ENCODE results near the gene PRX.

The PRX gene

DNA sequence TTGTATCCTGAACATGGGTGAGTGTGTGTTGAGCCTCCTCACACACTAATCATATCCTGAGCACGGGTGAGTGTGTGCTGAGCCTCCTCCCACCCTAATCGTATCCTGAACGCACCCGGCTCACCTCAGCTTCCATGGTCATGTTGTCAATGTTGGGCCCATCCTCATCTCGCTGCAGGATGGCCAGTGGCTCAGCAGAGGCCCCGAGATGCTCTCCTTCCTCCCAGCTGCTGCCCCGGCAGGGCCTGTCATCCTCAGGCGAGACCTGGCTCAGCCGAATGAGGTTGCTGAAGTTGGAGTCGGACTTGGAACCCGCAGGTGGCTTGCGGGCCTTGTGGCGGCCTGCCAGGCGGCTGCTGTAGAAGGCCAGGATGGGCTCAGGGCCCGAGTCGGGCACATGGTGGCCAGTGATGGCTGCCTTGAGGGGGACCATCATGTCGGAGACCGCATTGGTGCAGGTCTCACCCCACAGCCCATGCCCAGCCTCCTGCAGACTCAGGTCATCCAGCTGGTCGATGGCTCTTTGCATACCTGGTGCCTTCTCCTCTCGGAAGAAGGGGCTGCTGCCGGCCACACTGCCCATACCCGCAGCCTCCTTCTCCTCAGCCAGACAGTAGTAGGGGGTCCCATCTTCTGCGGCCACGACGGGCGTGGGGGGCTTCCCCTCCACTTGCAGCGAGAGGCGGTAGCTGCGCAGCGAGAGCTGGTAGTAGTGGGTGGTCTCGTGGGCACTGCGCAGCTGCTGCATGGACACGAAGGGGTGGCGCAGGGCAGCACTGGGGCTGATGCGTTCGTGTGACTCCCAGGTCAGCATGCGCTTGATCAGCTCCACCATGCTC, 32.8 kb downstream of the PRX start:
- ChIA-PET CTCF (interaction anchor here (0.6 to 1.5 kb wide), 6 partner anchors 9 to 380 kb away, joined by 3 to 5 read pairs (median 3); no protein-coding TSS in a partner anchor), POLR2A (no interaction called here)
- no peaks in the 10 kb centered on the region for H3K9me3 ChIP-seq (ENCODE audit: control extremely low read depth in 1 of 5, control insufficient read depth in 4 of 5, insufficient read depth in 2 of 5, low read depth in 1 of 5, low read length in 4 of 5)
- 95% methylated on average over 33 of the region's 37 CpGs for WGBS (ENCODE audit: insufficient coverage)
- no peaks in the 10 kb centered on the region for H3K4me1 ChIP-seq (ENCODE audit: control extremely low read depth in 1 of 4, control insufficient read depth in 4 of 4, insufficient read depth in 4 of 4, low read length in 3 of 4)
- no peak overlapping the region for H3K27ac ChIP-seq (ENCODE audit: insufficient read depth in 1 of 2, low read depth in 1 of 2, low read length in 2 of 2, poor library complexity in 1 of 2, severe bottlenecking in 2 of 2)
- H3K27me3 ChIP-seq (replicated peaks in 2 of 5; ENCODE audit: control insufficient read depth in 4 of 5, insufficient read depth in 5 of 5, low read length in 4 of 5): no peaks in the 10 kb centered on the region
- H3K36me3 ChIP-seq (ENCODE audit: control insufficient read depth in 4 of 4, insufficient read depth in 4 of 4, low read length in 3 of 4): peaks cover 0 to 22% (median 14%) of the 10 kb centered on the region in 4 experiments
- H3K4me3 ChIP-seq (ENCODE audit: control insufficient read depth in 1 of 7, extremely low read depth in 1 of 7, insufficient read depth in 4 of 7, low read depth in 2 of 7, low read length in 6 of 7): no peak overlapping the region
- DNase-seq: no peak

DNA sequence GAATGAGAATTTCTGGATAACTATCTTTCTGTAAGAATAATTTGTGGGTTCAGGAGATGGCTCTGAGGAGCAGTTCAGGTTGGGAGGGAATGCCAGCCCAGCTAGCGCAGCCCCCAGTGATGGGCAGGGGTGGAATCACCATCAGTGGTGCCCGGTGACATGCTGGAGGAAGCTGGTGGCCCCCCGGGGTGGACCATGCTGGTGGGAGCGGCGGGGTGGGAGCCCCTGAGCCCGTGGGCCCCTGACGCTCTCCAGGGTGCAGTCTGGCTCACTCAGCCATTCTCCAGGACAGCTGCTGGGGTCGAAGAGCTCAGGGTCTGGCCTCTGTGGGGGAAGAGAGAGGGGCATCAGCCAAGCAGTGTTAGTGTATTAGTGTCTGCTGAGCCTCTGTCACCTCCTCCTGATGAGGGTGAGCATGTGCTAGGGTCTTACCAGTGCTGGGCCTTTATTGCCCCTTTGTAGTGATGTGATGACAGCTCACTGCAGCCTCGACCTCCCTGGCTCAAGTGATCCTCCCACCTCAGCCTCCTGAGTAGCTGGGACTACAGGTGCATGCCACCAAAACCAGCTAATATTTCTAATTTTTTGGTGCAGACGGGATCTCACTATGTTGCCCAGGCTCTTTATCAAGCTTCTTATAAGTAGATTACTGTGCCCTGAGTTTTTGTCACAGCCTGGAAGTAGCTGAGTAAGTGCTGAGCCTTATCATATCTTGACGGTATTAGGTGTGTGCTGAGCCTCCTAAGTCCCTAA, 33.6 kb downstream of the PRX start:
- no peaks in the 10 kb centered on the region for H3K27me3 ChIP-seq (replicated peaks in 2 of 5; ENCODE audit: control insufficient read depth in 4 of 5, insufficient read depth in 5 of 5, low read length in 4 of 5)
- H3K9me3 ChIP-seq (ENCODE audit: control extremely low read depth in 1 of 5, control insufficient read depth in 4 of 5, insufficient read depth in 2 of 5, low read depth in 1 of 5, low read length in 4 of 5): no peaks in the 10 kb centered on the region
- ChIA-PET CTCF (interaction anchor here (0.9 kb wide), 1 partner anchor 10 kb away, joined by 3 read pairs; no protein-coding TSS in a partner anchor), POLR2A (no interaction called here)
- WGBS (ENCODE audit: insufficient coverage): 89% methylated on average over 7 of the region's 11 CpGs
- no peak overlapping the region for H3K27ac ChIP-seq (ENCODE audit: insufficient read depth in 1 of 2, low read depth in 1 of 2, low read length in 2 of 2, poor library complexity in 1 of 2, severe bottlenecking in 2 of 2)
- peaks cover 0 to 23% (median 14%) of the 10 kb centered on the region in 4 experiments for H3K36me3 ChIP-seq (ENCODE audit: control insufficient read depth in 4 of 4, insufficient read depth in 4 of 4, low read length in 3 of 4)
- DNase-seq: no peak
- H3K4me3 ChIP-seq (ENCODE audit: control insufficient read depth in 1 of 7, extremely low read depth in 1 of 7, insufficient read depth in 4 of 7, low read depth in 2 of 7, low read length in 6 of 7): no peak overlapping the region
- H3K4me1 ChIP-seq (ENCODE audit: control extremely low read depth in 1 of 4, control insufficient read depth in 4 of 4, insufficient read depth in 4 of 4, low read length in 3 of 4): peaks cover 0 to 4% (median 2%) of the 10 kb centered on the region in 4 experiments

- Histone ChIP-seq H3K9me3 (ENCODE audit: control extremely low read depth in 1 of 5, control insufficient read depth in 4 of 5, insufficient read depth in 2 of 5, low read depth in 1 of 5, low read length in 4 of 5) (no peaks in the 10 kb centered on the region), H3K27me3 (replicated peaks in 2 of 5; ENCODE audit: control insufficient read depth in 4 of 5, insufficient read depth in 5 of 5, low read length in 4 of 5) (no peaks in the 10 kb centered on the region), H3K4me3 (ENCODE audit: control insufficient read depth in 1 of 7, extremely low read depth in 1 of 7, insufficient read depth in 4 of 7, low read depth in 2 of 7, low read length in 6 of 7) (no peak overlapping the region), H3K27ac (ENCODE audit: insufficient read depth in 1 of 2, low read depth in 1 of 2, low read length in 2 of 2, poor library complexity in 1 of 2, severe bottlenecking in 2 of 2) (no peak overlapping the region), H3K36me3 (ENCODE audit: control insufficient read depth in 4 of 4, insufficient read depth in 4 of 4, low read length in 3 of 4) (peaks cover 2 to 30% (median 20%) of the 10 kb centered on the region in 4 experiments), H3K4me1 (ENCODE audit: control extremely low read depth in 1 of 4, control insufficient read depth in 4 of 4, insufficient read depth in 4 of 4, low read length in 3 of 4) (peaks cover 0 to 8% (median 4%) of the 10 kb centered on the region in 4 experiments)
- ChIA-PET CTCF (no interaction called here), POLR2A (no interaction called here)
- peak in 1 of 3 donors; percentile 15 for DNase-seq
- WGBS (ENCODE audit: insufficient coverage): 91% methylated on average over 2 of the region's 2 CpGs
Measured at GRCh38 chr19:40378509-40378908, 34.7 kb downstream of the PRX start.

GRCh38 chr19:40377876-40378385, 35.2 kb downstream of the PRX start:
- no peak overlapping the region for H3K4me3 ChIP-seq (ENCODE audit: control insufficient read depth in 1 of 7, extremely low read depth in 1 of 7, insufficient read depth in 4 of 7, low read depth in 2 of 7, low read length in 6 of 7)
- no peak overlapping the region for H3K27ac ChIP-seq (ENCODE audit: insufficient read depth in 1 of 2, low read depth in 1 of 2, low read length in 2 of 2, poor library complexity in 1 of 2, severe bottlenecking in 2 of 2)
- ChIA-PET CTCF (no interaction called here), POLR2A (no interaction called here)
- no peaks in the 10 kb centered on the region for H3K9me3 ChIP-seq (ENCODE audit: control extremely low read depth in 1 of 5, control insufficient read depth in 4 of 5, insufficient read depth in 2 of 5, low read depth in 1 of 5, low read length in 4 of 5)
- DNase-seq: no peak
- no peaks in the 10 kb centered on the region for H3K27me3 ChIP-seq (replicated peaks in 2 of 5; ENCODE audit: control insufficient read depth in 4 of 5, insufficient read depth in 5 of 5, low read length in 4 of 5)
- 97% methylated on average over 19 of the region's 25 CpGs for WGBS (ENCODE audit: insufficient coverage)
- H3K36me3 ChIP-seq (ENCODE audit: control insufficient read depth in 4 of 4, insufficient read depth in 4 of 4, low read length in 3 of 4): peaks cover 2 to 31% (median 21%) of the 10 kb centered on the region in 4 experiments
- peaks cover 0 to 12% (median 4%) of the 10 kb centered on the region in 4 experiments for H3K4me1 ChIP-seq (ENCODE audit: control extremely low read depth in 1 of 4, control insufficient read depth in 4 of 4, insufficient read depth in 4 of 4, low read length in 3 of 4)

DNA sequence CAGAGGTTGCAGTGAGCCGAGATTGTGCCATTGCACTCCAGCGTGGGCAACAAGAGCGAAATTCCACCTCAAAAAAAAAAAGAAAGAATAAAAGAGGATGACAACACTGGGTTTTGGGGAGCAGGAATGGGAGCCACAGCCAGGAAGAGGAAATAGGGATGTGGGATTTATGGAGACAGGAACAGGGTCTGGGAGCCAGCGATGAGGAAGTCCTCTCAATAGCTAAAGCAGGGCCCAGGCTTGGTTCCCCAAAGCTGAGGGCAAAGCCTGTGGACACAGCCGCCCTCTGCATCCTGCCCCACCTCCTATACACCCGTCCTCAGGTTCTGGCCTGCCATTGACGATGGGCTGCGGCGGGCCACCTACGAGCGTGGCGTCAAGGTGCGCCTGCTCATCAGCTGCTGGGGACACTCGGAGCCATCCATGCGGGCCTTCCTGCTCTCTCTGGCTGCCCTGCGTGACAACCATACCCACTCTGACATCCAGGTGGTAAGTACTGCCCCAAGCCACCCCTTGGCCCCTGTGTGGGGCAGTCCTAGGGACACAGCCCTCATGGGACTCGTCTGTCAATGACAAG, 36.8 kb downstream of the PRX start:
- ChIA-PET CTCF (no interaction called here), POLR2A (no interaction called here)
- no peak overlapping the region for H3K27ac ChIP-seq (ENCODE audit: insufficient read depth in 1 of 2, low read depth in 1 of 2, low read length in 2 of 2, poor library complexity in 1 of 2, severe bottlenecking in 2 of 2)
- no peaks in the 10 kb centered on the region for H3K27me3 ChIP-seq (replicated peaks in 2 of 5; ENCODE audit: control insufficient read depth in 4 of 5, insufficient read depth in 5 of 5, low read length in 4 of 5)
- WGBS (ENCODE audit: insufficient coverage): 95% methylated on average over 14 of the region's 17 CpGs
- H3K4me1 ChIP-seq (ENCODE audit: control extremely low read depth in 1 of 4, control insufficient read depth in 4 of 4, insufficient read depth in 4 of 4, low read length in 3 of 4): peaks cover 0 to 19% (median 5%) of the 10 kb centered on the region in 4 experiments
- no peaks in the 10 kb centered on the region for H3K9me3 ChIP-seq (ENCODE audit: control extremely low read depth in 1 of 5, control insufficient read depth in 4 of 5, insufficient read depth in 2 of 5, low read depth in 1 of 5, low read length in 4 of 5)
- no peak for DNase-seq
- no peak overlapping the region for H3K4me3 ChIP-seq (ENCODE audit: control insufficient read depth in 1 of 7, extremely low read depth in 1 of 7, insufficient read depth in 4 of 7, low read depth in 2 of 7, low read length in 6 of 7)
- H3K36me3 ChIP-seq (ENCODE audit: control insufficient read depth in 4 of 4, insufficient read depth in 4 of 4, low read length in 3 of 4): peaks cover 4 to 46% (median 28%) of the 10 kb centered on the region in 4 experiments

DNA sequence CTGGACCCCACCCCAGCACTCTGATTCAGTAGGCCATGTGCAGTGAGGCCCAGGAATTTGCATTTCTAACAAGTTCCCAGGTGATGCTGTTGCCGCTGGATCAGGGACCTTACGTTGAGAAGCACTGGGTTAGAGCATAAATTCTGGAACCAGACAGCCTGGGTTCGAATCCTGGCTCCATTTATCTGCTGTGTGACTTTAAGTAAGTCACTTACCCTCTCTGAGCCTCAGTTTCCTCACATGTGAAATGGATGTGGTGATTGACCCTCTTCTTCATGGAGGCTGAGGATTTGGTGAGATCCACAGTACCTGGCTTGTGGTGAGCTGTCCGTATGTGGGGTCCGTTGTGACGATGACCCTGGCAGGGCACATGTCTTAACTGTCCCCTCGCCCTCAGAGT, 39.1 kb downstream of the PRX start:
- no peaks in the 10 kb centered on the region for H3K9me3 ChIP-seq (ENCODE audit: control extremely low read depth in 1 of 5, control insufficient read depth in 4 of 5, insufficient read depth in 2 of 5, low read depth in 1 of 5, low read length in 4 of 5)
- ChIA-PET CTCF (no interaction called here), POLR2A (no interaction called here)

More for the DNA sequence above, 39.1 kb downstream of the PRX start:
- no peaks in the 10 kb centered on the region for H3K27me3 ChIP-seq (replicated peaks in 2 of 5; ENCODE audit: control insufficient read depth in 4 of 5, insufficient read depth in 5 of 5, low read length in 4 of 5)
- H3K4me1 ChIP-seq (ENCODE audit: control extremely low read depth in 1 of 4, control insufficient read depth in 4 of 4, insufficient read depth in 4 of 4, low read length in 3 of 4): peaks cover 0 to 28% (median 12%) of the 10 kb centered on the region in 4 experiments
- no peak overlapping the region for H3K27ac ChIP-seq (ENCODE audit: insufficient read depth in 1 of 2, low read depth in 1 of 2, low read length in 2 of 2, poor library complexity in 1 of 2, severe bottlenecking in 2 of 2)
- H3K36me3 ChIP-seq (ENCODE audit: control insufficient read depth in 4 of 4, insufficient read depth in 4 of 4, low read length in 3 of 4): peaks cover 4 to 51% (median 33%) of the 10 kb centered on the region in 4 experiments
- DNase-seq: no peak
- WGBS (ENCODE audit: insufficient coverage): 94% methylated on average over 7 of the region's 7 CpGs
- no peak overlapping the region for H3K4me3 ChIP-seq (ENCODE audit: control insufficient read depth in 1 of 7, extremely low read depth in 1 of 7, insufficient read depth in 4 of 7, low read depth in 2 of 7, low read length in 6 of 7)

Measured in common myeloid progenitor, CD34-positive (primary cell).